Progenitor cell of endocrine pancreas (in vitro differentiated cells): ENCODE results near the gene CASR. TPM values are rescaled to one million over a fixed set of nuclear protein-coding genes. Genes with fewer than 3 reads are reported as not detected.

Experiments used
- DNase-seq: peaks from one replicate; pipeline ENCODE4 v3.0.0; 2021; ENCODE audit warnings: low spot score; ENCODE audit not compliant: unreplicated experiment
- H3K27ac Mint-ChIP-seq: 2 replicates; pipeline ENCODE4 v1.8.0; 2021; ENCODE audit warnings: mild to moderate bottlenecking, moderate library complexity, mixed read lengths
- H3K27me3 Mint-ChIP-seq: 2 replicates; pipeline ENCODE4 v1.8.0; 2021; ENCODE audit warnings: mixed read lengths
- H3K36me3 Mint-ChIP-seq: 2 replicates; pipeline ENCODE4 v1.8.0; 2022; ENCODE audit warnings: mixed read lengths; ENCODE audit not compliant: insufficient read depth
- H3K4me1 Mint-ChIP-seq: 2 replicates; pipeline ENCODE4 v1.8.0; 2021; ENCODE audit warnings: low read depth, mixed read lengths
- H3K4me3 Mint-ChIP-seq: 2 replicates; pipeline ENCODE4 v1.8.0; 2021; ENCODE audit warnings: low read depth, mild to moderate bottlenecking, moderate library complexity, mixed read lengths
- H3K9me3 Mint-ChIP-seq: 2 replicates; pipeline ENCODE4 v1.8.0; 2021; ENCODE audit warnings: low read depth, mixed read lengths
- total RNA-seq: library from RNA; stranded (reverse); gene quantifications from 2 replicates; pipeline ENCODE4 v1.2.1, GENCODE V29; 2021
- TF ChIP-seq, protein P1 (sequence below): fragments of 200-600 bp; sonication (generic); IDR thresholded peaks from one replicate; pipeline ENCODE4 v1.5.0; 2021; ENCODE audit warnings: antibody characterized with exemption, mild to moderate bottlenecking; ENCODE audit not compliant: unreplicated experiment

CASR gene
- total RNA-seq, 1 donor from 2014 or later: 2.3 TPM

DNA sequence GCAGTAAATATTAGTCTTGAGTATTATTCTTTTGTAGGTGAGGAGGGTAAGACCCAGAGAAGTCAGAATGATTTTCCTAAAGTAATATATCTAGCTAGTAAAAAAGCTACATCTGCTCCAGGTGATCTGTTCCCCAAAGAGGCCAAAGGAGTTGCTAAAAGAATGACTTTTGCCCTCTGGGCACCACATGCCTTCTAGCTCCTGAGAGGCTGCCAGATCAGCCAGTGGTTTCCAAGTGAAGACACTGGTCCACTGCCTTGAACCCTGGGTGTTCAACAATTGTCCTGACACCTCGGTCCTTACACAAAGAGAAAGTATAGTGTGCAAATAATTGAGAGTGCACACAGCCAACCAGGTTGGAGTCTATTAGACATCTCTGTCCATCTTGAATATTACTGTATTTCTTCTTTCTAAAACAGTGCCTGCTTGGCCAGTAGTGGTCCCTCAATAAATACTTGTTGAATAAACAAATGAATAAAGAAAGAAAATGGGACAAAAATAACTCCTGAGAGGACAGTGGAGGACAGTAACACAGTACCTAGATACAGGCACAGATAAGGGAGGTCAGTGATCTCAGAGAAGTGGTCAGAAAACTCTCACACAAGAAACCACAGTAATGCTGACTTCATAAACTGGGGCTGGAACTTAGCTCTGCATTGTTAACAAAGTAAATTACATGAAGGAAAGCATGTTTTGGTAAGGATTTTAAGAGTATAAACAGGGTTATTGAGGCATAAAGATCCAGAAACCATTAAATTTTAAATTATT, 85.0 kb downstream of the CASR start:
- Mint-ChIP-seq H3K36me3 (no peaks in the 10 kb centered on the region), H3K9me3 (peaks cover 9% of the 10 kb centered on the region), H3K27ac (no peak overlapping the region), H3K27me3 (peaks cover 6% of the 10 kb centered on the region), H3K4me3 (no peak overlapping the region), H3K4me1 (no peaks in the 10 kb centered on the region)
- TF ChIP-seq, protein P1, sequence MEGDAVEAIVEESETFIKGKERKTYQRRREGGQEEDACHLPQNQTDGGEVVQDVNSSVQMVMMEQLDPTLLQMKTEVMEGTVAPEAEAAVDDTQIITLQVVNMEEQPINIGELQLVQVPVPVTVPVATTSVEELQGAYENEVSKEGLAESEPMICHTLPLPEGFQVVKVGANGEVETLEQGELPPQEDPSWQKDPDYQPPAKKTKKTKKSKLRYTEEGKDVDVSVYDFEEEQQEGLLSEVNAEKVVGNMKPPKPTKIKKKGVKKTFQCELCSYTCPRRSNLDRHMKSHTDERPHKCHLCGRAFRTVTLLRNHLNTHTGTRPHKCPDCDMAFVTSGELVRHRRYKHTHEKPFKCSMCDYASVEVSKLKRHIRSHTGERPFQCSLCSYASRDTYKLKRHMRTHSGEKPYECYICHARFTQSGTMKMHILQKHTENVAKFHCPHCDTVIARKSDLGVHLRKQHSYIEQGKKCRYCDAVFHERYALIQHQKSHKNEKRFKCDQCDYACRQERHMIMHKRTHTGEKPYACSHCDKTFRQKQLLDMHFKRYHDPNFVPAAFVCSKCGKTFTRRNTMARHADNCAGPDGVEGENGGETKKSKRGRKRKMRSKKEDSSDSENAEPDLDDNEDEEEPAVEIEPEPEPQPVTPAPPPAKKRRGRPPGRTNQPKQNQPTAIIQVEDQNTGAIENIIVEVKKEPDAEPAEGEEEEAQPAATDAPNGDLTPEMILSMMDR: no peak
- no peak for DNase-seq

DNA sequence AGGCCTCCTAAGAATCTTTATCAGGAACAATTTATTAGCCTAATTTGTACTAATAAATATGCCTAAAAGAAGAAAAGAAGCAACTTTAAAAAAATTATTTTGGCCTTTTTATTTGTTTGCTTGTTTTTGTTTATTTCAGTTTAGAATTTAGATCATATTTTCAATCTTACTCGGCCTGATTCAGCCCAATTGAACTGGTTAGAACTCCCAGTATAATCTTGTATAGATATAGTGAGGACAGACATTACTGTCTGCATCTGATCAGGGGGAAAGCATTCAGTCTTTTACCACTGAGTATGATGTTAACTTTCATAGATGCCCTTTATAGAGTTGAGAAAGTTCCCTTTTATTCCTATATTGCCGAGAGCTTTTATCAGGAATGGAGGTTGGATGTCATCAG, 85.6 kb downstream of the CASR start:
- no peak for DNase-seq
- Mint-ChIP-seq H3K4me1 (no peaks in the 10 kb centered on the region), H3K36me3 (no peaks in the 10 kb centered on the region), H3K27me3 (peaks cover 6% of the 10 kb centered on the region), H3K9me3 (peaks cover 9% of the 10 kb centered on the region), H3K4me3 (no peak overlapping the region), H3K27ac (no peak overlapping the region)
- TF ChIP-seq, protein P1: no peak

- Mint-ChIP-seq H3K27me3 (no peaks in the 10 kb centered on the region), H3K27ac (no peak overlapping the region), H3K9me3 (peaks cover 9% of the 10 kb centered on the region)
Observed at GRCh38 chr3:122271246-122271898, 87.9 kb downstream of the CASR start.

DNA sequence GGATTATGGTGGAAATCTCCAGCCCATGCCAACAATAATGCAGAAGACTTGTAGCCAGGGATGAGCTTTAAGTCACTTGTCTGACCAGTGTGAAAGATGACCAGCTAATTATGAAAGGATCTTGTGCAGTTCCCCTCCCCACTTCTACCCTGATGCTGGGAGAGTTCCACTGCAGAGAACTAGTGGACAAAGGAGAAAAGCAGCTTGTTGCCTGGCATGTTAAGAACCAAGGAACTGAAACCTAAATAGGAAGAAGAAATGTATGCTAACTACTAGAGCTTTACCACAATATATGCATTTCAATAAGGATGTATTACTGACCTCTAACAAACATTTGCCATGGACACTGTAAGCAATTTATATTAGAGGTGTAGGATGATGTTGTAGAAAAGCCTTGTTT, 89.4 kb downstream of the CASR start:
- no peaks in the 10 kb centered on the region for H3K27me3 Mint-ChIP-seq
- no peak overlapping the region for H3K4me3 Mint-ChIP-seq
- no peak for DNase-seq
- TF ChIP-seq, protein P1: no peak
- no peak overlapping the region for H3K27ac Mint-ChIP-seq
- peaks cover 9% of the 10 kb centered on the region for H3K9me3 Mint-ChIP-seq
- H3K36me3 Mint-ChIP-seq: no peaks in the 10 kb centered on the region
- no peaks in the 10 kb centered on the region for H3K4me1 Mint-ChIP-seq

More at GRCh38 chr3:122271246-122271898, 87.9 kb downstream of the CASR start:
- Mint-ChIP-seq H3K4me3 (no peak overlapping the region), H3K4me1 (no peaks in the 10 kb centered on the region), H3K36me3 (no peaks in the 10 kb centered on the region)
- TF ChIP-seq, protein P1: no peak
- DNase-seq: no peak

DNA sequence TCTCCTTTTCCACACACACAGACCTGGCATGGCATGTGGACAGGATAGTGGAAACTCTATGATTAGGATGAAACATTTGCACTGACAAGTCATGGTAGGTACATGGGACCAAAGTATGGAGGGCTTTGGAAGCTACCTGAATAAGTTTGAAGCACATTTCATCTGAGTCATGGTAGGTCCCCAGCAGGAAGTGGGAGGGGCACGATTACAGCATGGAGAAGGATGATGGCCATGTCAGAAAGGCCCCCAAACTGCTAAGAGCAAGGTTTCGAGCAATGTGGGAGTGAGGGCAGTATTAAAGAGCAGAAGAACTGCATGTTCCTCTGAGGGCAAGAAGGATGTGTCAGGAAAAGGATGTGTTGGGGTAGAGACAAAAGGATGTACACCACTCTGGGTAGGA, 90.0 kb downstream of the CASR start:
- H3K9me3 Mint-ChIP-seq: peaks cover 9% of the 10 kb centered on the region
- TF ChIP-seq, protein P1: no peak
- no peaks in the 10 kb centered on the region for H3K27me3 Mint-ChIP-seq
- H3K4me1 Mint-ChIP-seq: no peaks in the 10 kb centered on the region
- no peak overlapping the region for H3K27ac Mint-ChIP-seq
- no peak for DNase-seq
- no peak overlapping the region for H3K4me3 Mint-ChIP-seq
- no peaks in the 10 kb centered on the region for H3K36me3 Mint-ChIP-seq
